ENCODE data around the gene HPS5. TPM values are rescaled to one million over a fixed set of nuclear protein-coding genes. Genes with fewer than 3 reads are reported as not detected.

The HPS5 gene
- total and polyA plus RNA-seq, 8 donors: 19.4 to 25.3 (median 22.8) TPM

GRCh38 chr11:18304745-18305144, 17.2 kb downstream of the HPS5 start:
- ATAC-seq (no peak), DNase-seq (no peak)
- no peaks in the 10 kb centered on the region for H3K27me3 ChIP-seq
- H3K36me3 ChIP-seq: peaks cover 0 to 99% of the 10 kb centered on the region in 2 donors
- H3K4me3 ChIP-seq: no peak overlapping the region
- intact Hi-C loops (cut with DNase I): no loop called here
- H3K27ac ChIP-seq: no peak overlapping the region
- no peaks in the 10 kb centered on the region for H3K9me3 ChIP-seq
- H3K4me1 ChIP-seq: no peaks in the 10 kb centered on the region
- TF ChIP-seq, protein P1, sequence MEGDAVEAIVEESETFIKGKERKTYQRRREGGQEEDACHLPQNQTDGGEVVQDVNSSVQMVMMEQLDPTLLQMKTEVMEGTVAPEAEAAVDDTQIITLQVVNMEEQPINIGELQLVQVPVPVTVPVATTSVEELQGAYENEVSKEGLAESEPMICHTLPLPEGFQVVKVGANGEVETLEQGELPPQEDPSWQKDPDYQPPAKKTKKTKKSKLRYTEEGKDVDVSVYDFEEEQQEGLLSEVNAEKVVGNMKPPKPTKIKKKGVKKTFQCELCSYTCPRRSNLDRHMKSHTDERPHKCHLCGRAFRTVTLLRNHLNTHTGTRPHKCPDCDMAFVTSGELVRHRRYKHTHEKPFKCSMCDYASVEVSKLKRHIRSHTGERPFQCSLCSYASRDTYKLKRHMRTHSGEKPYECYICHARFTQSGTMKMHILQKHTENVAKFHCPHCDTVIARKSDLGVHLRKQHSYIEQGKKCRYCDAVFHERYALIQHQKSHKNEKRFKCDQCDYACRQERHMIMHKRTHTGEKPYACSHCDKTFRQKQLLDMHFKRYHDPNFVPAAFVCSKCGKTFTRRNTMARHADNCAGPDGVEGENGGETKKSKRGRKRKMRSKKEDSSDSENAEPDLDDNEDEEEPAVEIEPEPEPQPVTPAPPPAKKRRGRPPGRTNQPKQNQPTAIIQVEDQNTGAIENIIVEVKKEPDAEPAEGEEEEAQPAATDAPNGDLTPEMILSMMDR (IDR thresholded peaks at IDR 0.05): no peak

DNA sequence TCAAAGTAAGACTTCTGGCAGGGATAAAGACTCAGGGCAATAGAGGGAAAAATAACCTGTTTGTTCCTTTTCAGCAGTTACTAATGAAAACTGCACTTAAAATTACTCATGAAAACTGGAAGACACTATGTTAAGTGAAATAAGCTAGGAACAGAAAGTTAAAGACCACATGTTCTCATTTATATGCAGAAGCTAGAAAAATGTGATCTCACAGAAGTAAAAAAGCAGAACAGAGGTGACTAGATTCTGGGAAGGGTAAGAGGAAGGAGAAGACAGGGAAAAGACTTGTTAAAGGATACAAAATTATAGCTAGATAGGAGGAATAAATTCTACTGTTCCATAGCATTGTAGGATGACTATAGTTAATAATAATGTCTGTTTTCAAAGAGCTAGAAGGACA, 22.2 kb downstream of the HPS5 start:
- TF ChIP-seq, protein P1 (IDR thresholded peaks at IDR 0.05): no peak
- peak overlapping the region in 1 of 2 donors; percentile 43 for H3K27ac ChIP-seq
- H3K4me1 ChIP-seq: no peaks in the 10 kb centered on the region
- H3K27me3 ChIP-seq: no peaks in the 10 kb centered on the region
- intact Hi-C loops (cut with DNase I): no loop called here
- ATAC-seq (peak; percentile 15), DNase-seq (no peak)
- H3K9me3 ChIP-seq: no peaks in the 10 kb centered on the region
- H3K4me3 ChIP-seq: no peak overlapping the region
- peaks cover 0 to 97% of the 10 kb centered on the region in 2 donors for H3K36me3 ChIP-seq

- intact Hi-C loops (cut with DNase I): no loop called here
- no peaks in the 10 kb centered on the region for H3K4me1 ChIP-seq
- no peak overlapping the region for H3K27ac ChIP-seq
- H3K4me3 ChIP-seq: no peak overlapping the region
- DNase-seq: no peak
- no peak for ATAC-seq
- no peaks in the 10 kb centered on the region for H3K9me3 ChIP-seq
- H3K36me3 ChIP-seq: peaks cover 0 to 99% of the 10 kb centered on the region in 2 donors
- H3K27me3 ChIP-seq: no peaks in the 10 kb centered on the region
- TF ChIP-seq, protein P1 (IDR thresholded peaks at IDR 0.05): no peak
Observed at GRCh38 chr11:18295316-18295715, 26.6 kb downstream of the HPS5 start.

GRCh38 chr11:18294862-18295261, 27.1 kb downstream of the HPS5 start:
- DNase-seq (no peak), ATAC-seq (no peak)
- Histone ChIP-seq H3K36me3 (peaks cover 0 to 99% of the 10 kb centered on the region in 2 donors), H3K27me3 (no peaks in the 10 kb centered on the region), H3K9me3 (no peaks in the 10 kb centered on the region), H3K27ac (no peak overlapping the region), H3K4me1 (no peaks in the 10 kb centered on the region), H3K4me3 (no peak overlapping the region)
- intact Hi-C loops (cut with DNase I): no loop called here
- TF ChIP-seq, protein P1 (IDR thresholded peaks at IDR 0.05): no peak

DNA sequence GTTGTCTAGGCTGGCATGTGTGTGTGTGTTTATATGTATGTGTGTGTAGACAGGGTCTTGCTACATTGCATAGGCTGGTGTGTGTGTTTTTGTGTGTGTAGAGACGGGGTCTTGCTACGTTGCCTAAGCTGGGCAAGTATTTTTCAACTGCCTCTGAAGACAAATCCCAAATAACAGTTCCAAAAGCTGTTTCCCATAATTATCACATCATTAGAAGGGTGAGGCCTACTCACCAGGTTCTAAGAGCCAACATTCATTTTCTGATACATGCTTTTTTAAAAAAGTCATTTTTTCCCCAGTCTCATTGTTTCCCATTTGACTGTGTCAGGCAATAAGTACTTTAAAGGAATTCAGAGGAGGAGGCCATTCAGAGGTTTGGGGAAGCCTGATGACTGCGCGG, 33.0 kb downstream of the HPS5 start:
- ATAC-seq: no peak
- peak in 2 of 4 donors; percentile 16 to 26 for DNase-seq
- no peaks in the 10 kb centered on the region for H3K9me3 ChIP-seq
- TF ChIP-seq, protein P1 (IDR thresholded peaks at IDR 0.05): no peak
- intact Hi-C loops (cut with DNase I): no loop called here
- H3K36me3 ChIP-seq: peaks cover 0 to 98% of the 10 kb centered on the region in 2 donors
- no peaks in the 10 kb centered on the region for H3K4me1 ChIP-seq
- H3K27me3 ChIP-seq: no peaks in the 10 kb centered on the region
- no peak overlapping the region for H3K4me3 ChIP-seq
- no peak overlapping the region for H3K27ac ChIP-seq
